ENCODE results near the gene SLC35A1.

GRCh38 chr6:87484491-87484890 is 11.7 kb downstream of the SLC35A1 start:
- no peak for TF ChIP-seq CTCF (conservative IDR thresholded peaks at IDR 0.05; ENCODE audit: low read depth, low read length)
- no peak for TF ChIP-seq EZH2phosphoT487 (IDR thresholded peaks at IDR 0.05; ENCODE audit: borderline replicate concordance, low read length)
- TF ChIP-seq EZH2 (IDR thresholded peaks at IDR 0.05; ENCODE audit: low read length, unreplicated experiment), result no peak
